KBM-7 (cell line): ENCODE results near the gene NHSL2.

Source experiments
- DNase-seq: peaks from one replicate; pipeline ENCODE4 v3.0.0-alpha.2; 2015
- in situ Hi-C: fragments of 300-500 bp; cut with MboI; formaldehyde crosslinking; loops from 2 replicates; pipeline ENCODE4 v1.14.3; 2020; ENCODE audit warnings: low sequenced_read_pairs, low pct_unique_long_range_greater_than_20kb, mixed read lengths

NHSL2 gene

GRCh38 chrX:71919431-71919830 is 8.8 kb downstream of the NHSL2 start:
- in situ Hi-C loops, result no loop called here
- DNase-seq, result no peak

- no peak for DNase-seq
- in situ Hi-C loops, result no loop called here
These were observed 9.2 kb downstream of the NHSL2 start for GRCh38 chrX:71919886-71920285.

- DNase-seq, result no peak
- in situ Hi-C loops, result no loop called here
These were observed 12.0 kb downstream of the NHSL2 start for GRCh38 chrX:71922686-71923085.

GRCh38 chrX:71923516-71923915 is 12.9 kb downstream of the NHSL2 start:
- no peak for DNase-seq
- in situ Hi-C loops, result no loop called here

DNA sequence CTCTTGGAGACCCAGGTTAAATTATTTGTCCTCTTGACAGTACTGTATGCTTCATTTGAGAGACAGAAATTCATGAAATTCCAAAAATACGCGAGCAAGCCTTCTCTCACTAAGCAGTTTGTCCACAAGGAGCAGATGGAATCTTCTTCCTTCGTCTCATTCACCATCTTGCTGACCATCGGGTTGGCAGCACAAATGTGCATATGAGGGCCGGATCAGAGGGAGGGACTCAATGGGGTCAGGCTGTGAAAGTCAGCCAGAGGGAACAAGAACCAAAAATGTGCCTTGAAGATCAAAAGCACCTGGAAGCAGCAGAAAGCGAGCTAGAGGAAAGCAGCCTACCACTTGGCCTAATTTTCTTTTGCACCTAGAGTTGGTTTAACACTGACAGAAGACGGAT is 16.4 kb downstream of the NHSL2 start:
- in situ Hi-C loops, result no loop called here

DNA sequence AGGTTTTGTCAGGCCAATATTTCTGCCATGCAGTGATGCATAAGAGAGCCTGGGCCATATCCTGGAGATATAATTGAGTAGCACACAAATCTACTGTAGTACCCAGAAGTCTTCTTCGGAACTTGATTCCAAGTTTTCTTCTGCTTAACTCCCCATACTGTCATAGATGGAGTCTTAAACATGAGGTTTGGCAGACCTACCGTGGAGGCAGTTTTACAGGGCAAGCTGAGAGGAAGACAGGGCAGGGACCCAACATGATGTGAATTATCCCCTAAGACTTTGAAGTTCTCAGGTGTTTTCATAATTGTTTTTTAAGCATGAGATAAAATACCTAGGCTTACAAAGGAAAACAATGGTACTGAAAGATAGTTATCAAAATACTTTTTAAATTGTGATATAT is 18.2 kb downstream of the NHSL2 start:
- in situ Hi-C loops, result no loop called here
- DNase-seq, result no peak

More for the DNA sequence above, 16.4 kb downstream of the NHSL2 start:
- DNase-seq, result no peak

GRCh38 chrX:71930298-71930697 is 19.7 kb downstream of the NHSL2 start:
- in situ Hi-C loops, result no loop called here
- DNase-seq, result no peak

DNA sequence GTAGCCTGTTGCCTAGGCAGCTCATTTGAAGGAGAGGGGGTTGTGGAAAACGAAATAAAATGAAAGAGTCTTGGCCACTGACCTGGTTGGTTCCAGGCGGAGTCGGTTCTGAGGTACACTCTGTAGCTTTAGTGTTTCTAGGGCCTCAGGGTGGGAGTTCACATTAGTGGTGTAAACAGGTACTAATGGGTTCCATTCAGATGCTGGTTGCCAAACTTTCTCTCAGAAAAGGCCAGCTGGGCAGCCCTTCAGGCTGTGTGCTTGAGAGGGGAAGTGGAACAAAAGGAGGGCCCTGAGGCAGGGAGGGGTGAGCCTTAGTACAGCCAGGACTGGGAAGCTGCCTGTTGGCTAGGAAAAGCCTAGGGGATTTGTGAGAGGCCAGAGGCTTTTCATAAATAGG is 24.8 kb downstream of the NHSL2 start:
- no peak for DNase-seq
- in situ Hi-C loops, result no loop called here

DNA sequence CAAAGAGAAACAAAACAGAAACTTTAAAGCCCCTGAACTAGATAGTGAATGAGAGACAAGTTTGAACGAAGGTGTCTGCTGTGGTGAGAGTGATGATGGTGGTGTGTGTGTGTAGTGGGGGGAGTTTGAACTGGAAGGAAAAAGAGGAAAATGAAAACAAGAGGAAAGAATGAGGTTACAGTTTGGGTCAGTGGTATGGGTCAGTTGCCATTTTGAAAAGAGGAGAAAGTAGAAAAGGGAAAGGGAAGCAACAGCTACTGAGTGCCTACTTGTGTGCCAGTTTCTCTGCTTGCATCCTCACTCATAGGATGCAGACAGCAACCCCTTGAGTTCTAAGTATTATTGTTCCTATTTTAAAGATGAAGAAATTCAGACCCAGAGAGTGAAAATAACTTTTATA is 26.0 kb downstream of the NHSL2 start:
- in situ Hi-C loops, result no loop called here
- DNase-seq, result no peak

DNA sequence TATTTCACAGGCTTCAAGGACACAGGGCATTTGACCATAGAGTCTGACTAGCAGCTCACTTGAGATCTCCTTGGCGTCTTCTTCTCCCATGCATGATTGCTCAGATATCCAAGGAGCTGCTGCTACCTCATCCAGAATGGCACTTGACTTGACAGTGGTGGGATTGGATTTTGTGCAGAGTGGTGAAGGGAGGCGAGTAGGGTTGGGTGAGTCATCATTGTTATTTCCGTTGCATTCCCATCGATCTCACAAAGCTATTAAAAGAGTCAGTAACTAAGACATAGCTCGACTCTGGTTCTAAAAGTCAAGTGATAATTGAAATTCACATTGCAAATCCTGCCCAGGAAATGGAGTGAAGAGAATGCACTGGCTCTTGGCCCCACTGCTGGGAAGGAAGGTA is 27.7 kb downstream of the NHSL2 start:
- in situ Hi-C loops, result no loop called here
- no peak for DNase-seq

GRCh38 chrX:71941145-71941544 is 30.5 kb downstream of the NHSL2 start:
- in situ Hi-C loops, result no loop called here

GRCh38 chrX:71941776-71942175 is 31.1 kb downstream of the NHSL2 start:
- in situ Hi-C loops, result no loop called here
- DNase-seq, result no peak

More at GRCh38 chrX:71941145-71941544, 30.5 kb downstream of the NHSL2 start:
- no peak for DNase-seq

GRCh38 chrX:71944369-71944768 is 33.7 kb downstream of the NHSL2 start:
- in situ Hi-C loops, result no loop called here
- no peak for DNase-seq

DNA sequence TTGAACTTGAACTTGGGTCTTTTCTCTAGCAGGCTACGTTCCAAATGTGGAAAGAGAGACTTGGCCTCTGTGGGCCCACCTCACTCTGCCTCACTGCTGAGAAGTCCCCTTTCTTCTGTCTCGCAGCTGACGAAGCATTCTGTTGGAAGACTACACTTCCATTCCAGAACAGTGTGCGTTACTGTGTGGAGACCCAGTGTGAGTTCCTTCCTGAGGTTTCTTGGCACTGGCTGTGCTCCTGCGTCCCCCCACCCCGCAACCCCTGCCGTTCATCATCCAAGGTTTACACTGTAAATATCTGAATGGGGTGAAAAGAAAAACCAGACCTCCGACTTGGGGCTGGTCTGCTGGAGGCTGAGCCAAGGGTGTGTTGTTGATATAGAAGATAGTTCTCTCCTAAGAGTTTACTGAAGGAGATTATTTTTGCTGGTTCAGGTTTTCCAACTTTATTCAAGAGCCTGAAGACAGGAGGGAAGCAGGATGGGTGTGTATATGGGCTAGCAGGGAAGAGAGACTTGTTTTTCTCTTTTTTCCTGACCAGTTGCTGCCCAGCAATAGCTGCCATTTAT is 34.7 kb downstream of the NHSL2 start:
- no peak for DNase-seq
- in situ Hi-C loops, result no loop called here

GRCh38 chrX:71949363-71949762 is 38.7 kb downstream of the NHSL2 start:
- DNase-seq, result no peak
- in situ Hi-C loops, result no loop called here

GRCh38 chrX:71949844-71950445 is 39.3 kb downstream of the NHSL2 start:
- in situ Hi-C loops, result no loop called here

DNA sequence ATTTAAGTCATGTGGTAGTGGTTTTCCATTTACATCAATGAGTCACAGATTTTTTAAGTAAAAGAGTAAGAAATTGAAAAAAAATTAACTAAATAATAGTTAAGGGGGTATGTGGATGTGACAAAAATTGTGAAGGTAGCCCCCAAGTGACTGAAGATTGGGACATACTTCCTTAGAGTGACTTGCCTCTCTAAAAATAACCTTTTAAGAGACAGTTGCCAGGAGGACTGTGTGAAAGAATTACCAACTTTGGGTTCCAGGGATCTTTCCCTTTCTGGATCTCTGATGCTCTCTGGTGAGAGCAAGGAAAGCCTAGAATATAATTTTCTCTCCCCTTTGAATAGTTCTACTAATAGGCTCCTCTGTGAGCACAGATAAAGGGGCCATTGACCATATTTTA is 42.7 kb downstream of the NHSL2 start:
- DNase-seq, result no peak
- in situ Hi-C loops, result no loop called here

More at GRCh38 chrX:71949844-71950445, 39.3 kb downstream of the NHSL2 start:
- no peak for DNase-seq

DNA sequence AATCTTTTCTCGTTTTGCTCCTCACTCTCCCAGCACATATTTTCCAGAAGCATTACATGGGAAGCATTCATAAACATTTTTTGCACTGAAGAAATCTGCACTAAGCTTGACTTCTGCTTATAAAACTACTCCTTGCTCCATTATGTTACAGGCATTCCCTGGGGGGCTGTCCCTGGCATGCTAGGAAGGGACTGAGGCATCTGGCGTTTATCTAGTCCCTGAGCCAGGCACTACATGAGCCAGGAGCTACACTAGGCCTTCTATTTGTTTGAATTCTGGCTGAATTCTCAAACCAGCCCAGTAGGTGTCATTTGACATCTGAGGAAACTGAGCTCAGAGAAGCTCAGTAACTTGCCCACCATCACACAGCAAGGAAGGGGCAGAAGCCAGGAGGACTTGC is 43.3 kb downstream of the NHSL2 start:
- in situ Hi-C loops, result no loop called here

GRCh38 chrX:71954458-71954857 is 43.8 kb downstream of the NHSL2 start:
- DNase-seq, result no peak
- in situ Hi-C loops, result no loop called here

More for the DNA sequence above, 43.3 kb downstream of the NHSL2 start:
- DNase-seq, result no peak

DNA sequence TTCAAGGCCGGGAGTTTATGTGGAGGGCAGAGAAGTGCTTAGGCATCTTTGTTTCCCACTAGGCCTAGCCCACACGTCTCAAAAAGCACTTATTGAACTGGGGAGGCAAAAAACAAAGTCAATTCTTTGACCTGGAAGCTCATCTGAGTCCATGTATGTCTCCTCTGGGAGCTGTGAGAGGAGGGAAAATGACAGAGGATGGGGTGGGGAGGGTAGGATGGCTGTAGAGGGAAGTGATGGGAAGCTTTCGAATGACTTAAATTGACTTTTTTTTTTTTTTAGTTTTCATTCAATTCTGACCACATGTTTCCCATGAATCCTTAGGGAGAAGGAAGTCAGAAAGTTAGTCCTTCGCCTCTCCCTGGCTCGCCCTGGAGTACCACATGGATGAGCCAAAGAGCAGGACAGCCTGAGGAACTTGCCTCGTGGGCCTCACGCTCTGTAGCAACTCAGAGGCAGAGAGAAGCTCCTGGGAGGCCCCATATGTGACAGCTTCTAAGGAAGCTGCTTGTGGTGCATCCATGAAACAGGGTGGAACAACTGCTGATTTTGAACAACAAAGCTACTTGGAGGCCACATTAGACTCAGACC is 45.0 kb downstream of the NHSL2 start:
- no peak for DNase-seq
- in situ Hi-C loops, result no loop called here

DNA sequence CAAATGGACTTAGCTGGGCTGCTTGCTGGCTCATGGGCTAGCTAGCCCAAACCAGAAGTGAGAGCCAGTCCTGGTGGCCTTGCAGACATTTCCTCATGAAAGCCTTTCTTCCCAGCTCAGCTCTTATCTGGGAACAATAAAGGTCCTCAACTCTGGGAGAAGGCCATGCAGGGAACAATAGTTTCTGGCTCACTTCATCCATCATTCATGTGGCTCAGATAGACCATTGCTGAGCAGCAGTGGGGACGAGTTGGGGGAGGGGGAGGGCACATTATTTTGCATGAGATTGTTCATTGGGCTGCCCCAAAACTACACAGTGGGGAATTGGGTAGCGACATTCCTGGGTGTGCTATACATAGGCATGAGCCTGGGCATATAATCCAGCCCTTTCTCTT is 47.6 kb downstream of the NHSL2 start:
- in situ Hi-C loops, result no loop called here
- DNase-seq, result no peak
